NCI-H345 treated with DMSO at 0.1 percent for 48 hours (cell line): Measurements from ENCODE around the gene FAR2.
"Not testable (repeated sequence)": the region's sequence is repeated elsewhere in the genome, so short reads cannot be mapped to it uniquely, and the experiment has no call there.

ENCODE experiments used
- DNase-seq: peaks from one replicate; lab custom pipeline; 2025; ENCODE audit not compliant: unreplicated experiment; lab: John Stamatoyannopoulos, UW

FAR2 gene

DNA sequence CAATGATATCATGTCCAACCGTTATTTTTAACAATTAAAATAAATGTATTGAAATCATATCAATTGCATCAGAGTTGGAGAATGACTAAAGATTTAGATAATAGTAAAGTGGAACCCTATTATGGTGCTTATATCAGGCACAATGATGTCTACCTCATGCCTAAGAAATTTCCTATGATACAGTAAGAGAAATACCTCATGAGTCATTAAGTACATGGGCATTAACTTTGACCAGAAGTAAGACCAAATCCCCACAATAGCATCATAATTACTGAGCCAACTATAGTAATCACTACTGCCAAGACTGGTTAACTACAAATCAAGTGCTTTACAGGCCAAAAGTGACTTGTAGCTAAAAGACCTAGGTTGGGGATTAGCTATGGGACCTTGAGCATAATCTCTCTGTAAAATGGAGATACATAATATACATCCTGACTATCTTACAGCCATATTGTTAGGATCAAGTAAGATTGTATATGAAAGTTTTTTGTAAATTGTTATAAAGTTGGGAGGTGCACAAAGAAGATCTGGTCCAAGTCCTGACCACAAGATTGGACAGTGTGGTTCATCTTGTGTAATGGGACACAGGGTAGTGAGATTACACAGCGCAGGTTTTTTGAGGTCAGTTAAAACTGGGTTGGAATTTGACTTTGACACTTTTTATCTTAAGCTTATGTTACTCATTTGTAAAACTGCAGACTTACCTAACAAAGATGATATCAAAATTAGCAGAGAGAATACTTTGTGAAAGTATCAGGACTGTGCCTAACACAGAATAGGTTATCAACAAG lies 171.4 kb downstream of the FAR2 start:
- no peak for DNase-seq

DNA sequence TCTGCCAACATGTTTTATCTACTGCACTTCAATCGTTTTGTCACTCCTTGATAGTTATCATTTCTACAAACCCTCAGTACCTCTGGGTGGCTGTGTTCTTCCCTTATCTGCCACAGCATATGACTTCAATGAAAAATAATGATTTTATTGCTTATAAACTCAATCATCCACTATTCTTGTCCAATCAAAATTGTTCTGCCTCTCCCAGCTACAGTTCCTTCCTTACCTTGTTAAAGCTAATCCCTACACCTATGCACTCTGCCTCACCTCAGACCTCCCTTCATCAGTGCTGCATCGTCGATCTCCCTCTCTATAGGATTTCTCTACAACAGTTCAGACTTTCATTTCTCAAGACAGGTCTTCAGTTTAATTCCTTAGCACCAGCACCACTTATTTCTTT lies 173.1 kb downstream of the FAR2 start:
- no peak for DNase-seq

- no peak for DNase-seq
Observed at GRCh38 chr12:29329411-29329810, 180.3 kb downstream of the FAR2 start.

GRCh38 chr12:29333178-29333577 lies 184.1 kb downstream of the FAR2 start:
- DNase-seq: no peak

DNA sequence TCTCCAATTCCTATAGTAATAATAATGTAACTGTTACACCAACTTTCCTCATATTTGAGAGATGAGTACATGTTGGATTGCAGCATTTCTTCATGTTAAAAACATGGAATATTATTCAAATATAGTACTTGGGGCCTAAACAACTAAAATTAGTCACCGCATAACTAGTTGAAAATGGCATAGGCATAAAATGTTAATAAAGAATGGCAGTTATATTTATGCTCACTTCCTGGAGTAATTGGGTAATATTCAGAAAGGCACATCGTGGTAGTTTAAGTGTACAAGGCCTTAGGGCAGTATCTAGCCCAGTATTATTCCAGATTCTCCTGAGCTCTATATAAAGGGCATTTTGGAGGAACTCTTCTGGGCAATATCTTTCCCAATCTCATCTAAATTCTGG lies 185.9 kb downstream of the FAR2 start:
- no peak for DNase-seq

DNA sequence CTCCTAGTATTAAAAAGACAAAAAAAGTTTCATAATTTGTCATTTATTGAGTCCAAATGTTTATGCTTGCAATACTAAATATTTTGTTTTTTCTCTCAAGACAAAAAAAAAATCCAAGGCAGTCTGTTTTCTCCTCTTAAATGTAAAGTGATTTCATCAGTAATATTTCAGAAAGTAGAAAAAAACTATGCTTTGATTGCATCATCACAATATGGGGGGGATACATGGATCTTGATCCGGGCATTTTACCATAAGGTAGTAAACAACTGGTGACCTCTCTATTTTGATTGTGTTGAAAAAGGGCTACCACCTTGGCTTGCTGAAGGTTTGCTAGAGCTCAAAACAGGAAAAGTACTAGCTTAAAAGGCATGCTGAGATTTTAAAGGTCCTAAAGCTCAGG lies 188.2 kb downstream of the FAR2 start:
- no peak for DNase-seq

DNA sequence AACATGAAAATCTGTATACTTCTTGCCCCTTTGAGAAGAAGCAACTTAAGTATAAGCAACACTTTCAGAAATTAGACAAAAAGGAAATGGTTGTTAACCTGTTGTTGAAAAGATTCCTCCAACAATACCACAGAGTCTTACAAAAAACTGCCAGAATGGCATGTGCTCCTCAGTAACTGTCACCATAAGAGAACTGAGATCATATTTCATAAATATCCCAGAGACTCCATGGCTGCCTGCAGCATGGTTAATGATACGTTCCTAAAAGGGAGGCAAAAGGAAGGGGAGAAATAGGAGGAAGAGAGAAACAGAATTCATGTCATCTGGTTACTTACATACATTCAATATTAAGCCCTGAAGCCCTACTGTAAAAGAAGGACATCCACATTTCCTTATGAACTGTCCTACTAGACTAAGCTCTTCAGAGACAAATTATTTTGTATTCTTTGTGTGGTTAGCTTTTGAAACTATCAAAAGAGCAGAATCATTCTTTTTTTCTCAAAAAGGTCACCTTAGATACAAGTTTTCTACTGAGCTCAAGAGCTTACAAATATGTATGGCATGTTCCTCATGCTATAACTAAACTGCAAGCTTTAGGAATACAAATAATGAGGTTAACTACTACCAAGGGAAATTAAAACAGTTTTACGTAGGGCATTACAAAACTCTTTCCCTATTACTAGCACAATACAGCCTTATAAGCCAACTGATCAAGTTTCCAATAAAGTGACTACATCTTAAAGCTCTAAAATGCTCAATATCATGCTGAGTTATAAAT lies 194.1 kb downstream of the FAR2 start:
- no peak for DNase-seq

DNA sequence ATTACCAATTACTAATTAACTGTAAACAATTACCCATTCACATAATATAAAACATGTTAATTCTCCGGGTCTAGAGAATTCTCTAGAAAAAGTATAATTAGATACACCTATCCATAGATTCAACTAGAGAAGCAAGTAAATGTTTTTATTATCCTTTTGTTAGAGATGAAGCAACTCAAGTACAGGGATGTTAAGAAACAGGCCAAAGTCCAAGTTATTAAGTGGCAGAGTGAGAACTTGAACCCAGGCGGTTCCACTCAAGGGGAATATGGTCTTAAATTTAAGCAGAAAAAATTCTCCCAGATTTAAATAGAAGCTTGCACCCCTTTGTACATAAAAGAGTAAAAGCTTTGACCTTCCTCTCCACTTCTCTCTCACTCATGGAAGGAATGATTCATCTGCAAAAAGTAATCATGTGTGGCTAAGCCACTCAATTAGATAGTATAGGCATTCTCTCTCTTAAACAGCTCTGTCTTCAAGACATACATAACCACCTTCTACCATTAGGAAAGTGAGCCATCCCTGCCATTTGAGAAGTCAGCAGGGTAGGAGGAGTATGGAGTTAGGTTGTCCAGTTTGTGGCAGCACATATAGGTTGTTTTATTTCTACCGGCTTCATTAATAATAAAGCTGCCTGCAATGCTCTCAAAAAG lies 197.8 kb downstream of the FAR2 start:
- no peak for DNase-seq

GRCh38 chr12:29350080-29350479 lies 201.0 kb downstream of the FAR2 start:
- DNase-seq: peak; percentile 25

GRCh38 chr12:29354954-29355353 lies 205.9 kb downstream of the FAR2 start:
- no peak for DNase-seq

- no peak for DNase-seq
Observed at GRCh38 chr12:29365091-29365490, 216.0 kb downstream of the FAR2 start.

- no peak for DNase-seq
Observed at GRCh38 chr12:29374012-29374411, 224.9 kb downstream of the FAR2 start.

DNA sequence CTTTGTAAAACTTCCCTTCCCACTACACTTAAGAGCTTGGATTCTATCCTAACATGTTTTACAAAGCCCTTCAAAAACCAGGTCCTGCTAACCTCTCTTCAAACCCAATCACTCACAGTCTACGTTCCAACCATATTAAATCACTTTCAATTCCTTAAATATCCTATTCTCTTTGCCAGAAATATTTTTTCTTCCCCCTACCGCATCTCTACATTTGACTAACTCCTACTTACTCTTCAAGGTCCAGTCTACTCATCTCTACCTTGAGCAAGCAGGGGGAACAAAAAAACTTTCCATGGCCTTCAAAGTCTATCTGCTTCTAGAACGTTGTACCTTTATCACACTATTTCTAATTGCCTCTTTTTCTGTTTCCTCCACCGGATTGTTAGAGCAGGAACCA lies 225.8 kb downstream of the FAR2 start:
- DNase-seq: no peak

GRCh38 chr12:29376118-29376517 lies 227.0 kb downstream of the FAR2 start:
- DNase-seq: no peak

- DNase-seq: peak; percentile 99
Observed at GRCh38 chr12:29380536-29381523, 231.8 kb downstream of the FAR2 start, which contains the start of gene ERGIC2. TSS of gene ERGIC2 (minus strand) at chr12:29381172. CDS start at chr12:29371633, 9,539 bp downstream.

DNA sequence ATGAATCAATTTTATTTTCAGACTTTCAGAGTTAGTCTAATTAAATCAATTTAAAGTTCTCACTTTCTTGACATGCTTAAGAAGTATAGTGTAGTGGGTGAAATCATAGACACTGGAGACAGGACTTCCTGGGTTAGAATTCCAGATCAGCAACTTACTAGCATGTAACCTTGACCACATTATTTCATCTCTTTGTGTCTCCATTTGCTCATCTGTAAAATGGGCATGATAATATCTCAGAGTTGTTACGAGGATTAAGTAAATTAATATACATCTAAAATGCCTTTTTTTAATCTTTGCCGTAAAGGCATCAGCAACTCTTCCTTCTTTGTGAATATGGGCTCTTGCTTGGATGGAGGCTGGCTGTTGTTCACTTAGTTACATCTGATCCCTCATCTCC lies 233.2 kb downstream of the FAR2 start:
- no peak for DNase-seq

- not testable (repeated sequence) for DNase-seq
Observed at GRCh38 chr12:29385194-29385593, 236.1 kb downstream of the FAR2 start.
